ENCODE data around the gene CREBBP. TPM values are rescaled to one million over a fixed set of nuclear protein-coding genes. Genes with fewer than 3 reads are reported as not detected.

Gene CREBBP
- total RNA-seq, 1 experiment from 2014 or later, result 79.1 TPM

DNA sequence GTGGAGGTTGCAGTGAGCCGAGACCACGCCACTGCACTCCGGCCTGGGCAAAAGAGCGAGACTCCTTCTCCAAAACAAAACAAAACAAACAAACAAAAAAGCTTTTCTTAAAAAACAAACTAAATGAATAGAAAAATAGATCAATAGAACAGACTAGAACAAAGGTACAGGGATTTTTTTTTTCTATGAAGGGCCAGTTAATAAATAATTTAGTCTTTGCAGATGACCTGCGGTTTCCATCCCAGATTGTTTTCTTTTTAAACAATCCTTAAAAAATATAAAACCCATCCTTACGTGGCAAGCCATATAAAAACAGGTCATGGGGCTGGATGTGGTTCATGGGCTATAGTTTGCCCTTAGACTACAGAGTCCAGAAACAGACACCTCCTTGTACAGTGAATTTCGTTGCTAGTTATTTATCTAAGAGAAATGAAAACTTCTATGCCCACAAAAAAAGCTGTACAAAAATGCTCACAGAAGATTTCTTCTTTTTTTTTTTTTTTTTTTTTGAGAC lies 45.4 kb downstream of the CREBBP start:
- peaks cover 3% of the 10 kb centered on the region for H3K23me2 ChIP-seq (ENCODE audit: insufficient read length, low read depth, low read length, poor library complexity, severe bottlenecking)
- H3K56ac ChIP-seq (ENCODE audit: insufficient read length, low read depth, low read length), result no peak overlapping the region
- no peak overlapping the region for H2BK5ac ChIP-seq (ENCODE audit: insufficient read length, low read length)
- peaks cover under 1% of the 10 kb centered on the region for H3K79me1 ChIP-seq (ENCODE audit: insufficient read depth, low read depth, low read length, poor library complexity, severe bottlenecking)
- H3K23ac ChIP-seq (ENCODE audit: insufficient read length, low read depth, low read length), result no peak overlapping the region
- H3K4ac ChIP-seq (ENCODE audit: low read depth, low read length), result no peak overlapping the region
- H2AK5ac ChIP-seq (ENCODE audit: insufficient read length, low read length), result no peak overlapping the region
- H2BK15ac ChIP-seq (ENCODE audit: low read depth, low read length), result no peak overlapping the region
- Mint-ChIP-seq H3K4me1 (peaks cover 29 to 36% of the 10 kb centered on the region in 2 experiments), H3K9me3 (peaks cover 13 to 17% of the 10 kb centered on the region in 2 experiments), H3K27ac (no peak overlapping the region), H3K36me3 (ENCODE audit: insufficient read depth in 1 of 3, low read depth in 3 of 3) (peaks cover 20 to 21% (median 20%) of the 10 kb centered on the region in 3 experiments), H3K27me3 (ENCODE audit: low read depth) (no peaks in the 10 kb centered on the region), H3K4me3 (no peak overlapping the region)
- no peak for DNase-seq
- no peak overlapping the region for H2AFZ ChIP-seq (ENCODE audit: low read length)
- peaks cover 4% of the 10 kb centered on the region; the same call in 1 of the 2 replicates for H3K4me1 ChIP-seq (ENCODE audit: insufficient read depth, low read length)
- peaks cover 22% of the 10 kb centered on the region; the same call in 1 of the 2 replicates for H3K79me2 ChIP-seq (ENCODE audit: insufficient read depth, low read length)
- H3K18ac ChIP-seq (ENCODE audit: insufficient read length, low read depth, low read length), result no peak overlapping the region
- H4K8ac ChIP-seq (replicated peaks; ENCODE audit: insufficient read length, low read depth, low read length), result no peak overlapping the region
- no peak overlapping the region for H3T11ph ChIP-seq (ENCODE audit: low read length)
- TF ChIP-seq, protein P1, sequence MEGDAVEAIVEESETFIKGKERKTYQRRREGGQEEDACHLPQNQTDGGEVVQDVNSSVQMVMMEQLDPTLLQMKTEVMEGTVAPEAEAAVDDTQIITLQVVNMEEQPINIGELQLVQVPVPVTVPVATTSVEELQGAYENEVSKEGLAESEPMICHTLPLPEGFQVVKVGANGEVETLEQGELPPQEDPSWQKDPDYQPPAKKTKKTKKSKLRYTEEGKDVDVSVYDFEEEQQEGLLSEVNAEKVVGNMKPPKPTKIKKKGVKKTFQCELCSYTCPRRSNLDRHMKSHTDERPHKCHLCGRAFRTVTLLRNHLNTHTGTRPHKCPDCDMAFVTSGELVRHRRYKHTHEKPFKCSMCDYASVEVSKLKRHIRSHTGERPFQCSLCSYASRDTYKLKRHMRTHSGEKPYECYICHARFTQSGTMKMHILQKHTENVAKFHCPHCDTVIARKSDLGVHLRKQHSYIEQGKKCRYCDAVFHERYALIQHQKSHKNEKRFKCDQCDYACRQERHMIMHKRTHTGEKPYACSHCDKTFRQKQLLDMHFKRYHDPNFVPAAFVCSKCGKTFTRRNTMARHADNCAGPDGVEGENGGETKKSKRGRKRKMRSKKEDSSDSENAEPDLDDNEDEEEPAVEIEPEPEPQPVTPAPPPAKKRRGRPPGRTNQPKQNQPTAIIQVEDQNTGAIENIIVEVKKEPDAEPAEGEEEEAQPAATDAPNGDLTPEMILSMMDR (conservative IDR thresholded peaks at IDR 0.05), result no peak
- H3K9me3 ChIP-seq (ENCODE audit: control insufficient read depth, low read depth, low read length), result no peaks in the 10 kb centered on the region
- H2BK20ac ChIP-seq (ENCODE audit: low read depth, low read length, poor library complexity, severe bottlenecking), result no peak overlapping the region
- H4K91ac ChIP-seq (ENCODE audit: insufficient read length, low read depth, low read length), result no peak overlapping the region
- no peaks in the 10 kb centered on the region for H3K27me3 ChIP-seq (ENCODE audit: insufficient read depth, low read length)
- no peak overlapping the region for H3K9ac ChIP-seq (ENCODE audit: extremely low read depth, insufficient read length, low read length)
- H2BK12ac ChIP-seq (ENCODE audit: insufficient read length, low read depth, low read length), result no peak overlapping the region
- no CpG with 5 or more reads among the region's 7 CpGs for WGBS (ENCODE audit: extremely low coverage, insufficient read length, low lambda C conversion rate)
- no peak overlapping the region for H3K27ac ChIP-seq (ENCODE audit: insufficient read length, low read depth, low read length)
- H4K20me1 ChIP-seq (ENCODE audit: control insufficient read depth, insufficient read depth, insufficient read length), result no peaks in the 10 kb centered on the region
- no peak overlapping the region for H4K5ac ChIP-seq (ENCODE audit: insufficient read length, low read depth, low read length)
- H2BK120ac ChIP-seq (ENCODE audit: low read depth, low read length, poor library complexity, severe bottlenecking), result no peak overlapping the region
- H3K4me2 ChIP-seq (ENCODE audit: insufficient read depth, insufficient read length, low read length), result no peak overlapping the region
- no peak overlapping the region for H3K14ac ChIP-seq (ENCODE audit: insufficient read depth, low read length)

Measured in H9 (cell line).